ENCODE results near the gene CADM1.

Gene CADM1

DNA sequence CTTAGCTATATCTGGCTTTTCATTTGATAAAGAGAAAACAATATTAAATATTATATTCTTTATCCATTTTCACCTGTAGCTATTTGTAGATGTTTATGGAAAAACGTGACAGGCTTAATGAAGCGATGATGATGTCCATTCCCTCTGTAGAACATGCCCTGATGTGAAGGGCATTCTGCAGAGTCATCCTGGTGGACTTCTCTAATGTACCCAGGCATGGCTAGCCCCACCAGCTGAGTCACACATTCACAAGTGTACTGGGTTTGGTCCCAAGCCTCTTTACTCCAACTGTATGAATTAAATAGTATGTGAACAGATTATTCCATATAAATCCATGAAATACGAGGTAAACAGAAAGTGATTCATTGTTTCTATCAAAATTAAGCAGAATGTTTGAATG lies 139.3 kb downstream of the CADM1 start:
- Histone ChIP-seq H2AFZ (ENCODE audit: low read depth, low read length) (no peak overlapping the region), H3K4me3 (ENCODE audit: low read length) (no peak overlapping the region), H4K20me1 (ENCODE audit: insufficient read depth, low read length) (no peaks in the 10 kb centered on the region), H3K27me3 (ENCODE audit: low read depth, low read length) (no peaks in the 10 kb centered on the region), H3K27ac (ENCODE audit: low read length) (no peak overlapping the region), H3K79me2 (ENCODE audit: low read length) (no peaks in the 10 kb centered on the region), H3K4me2 (ENCODE audit: low read length) (no peak overlapping the region), H3K9me3 (ENCODE audit: insufficient read depth, low read length) (no peaks in the 10 kb centered on the region), H3K9ac (ENCODE audit: low read length) (no peak overlapping the region), H3K36me3 (replicated peaks; ENCODE audit: low read depth, low read length) (no peaks in the 10 kb centered on the region), H3K4me1 (ENCODE audit: low read length) (no peaks in the 10 kb centered on the region)
- TF ChIP-seq EZH2phosphoT487 (IDR thresholded peaks at IDR 0.05; ENCODE audit: low read depth), result no peak
- TF ChIP-seq, protein P1, sequence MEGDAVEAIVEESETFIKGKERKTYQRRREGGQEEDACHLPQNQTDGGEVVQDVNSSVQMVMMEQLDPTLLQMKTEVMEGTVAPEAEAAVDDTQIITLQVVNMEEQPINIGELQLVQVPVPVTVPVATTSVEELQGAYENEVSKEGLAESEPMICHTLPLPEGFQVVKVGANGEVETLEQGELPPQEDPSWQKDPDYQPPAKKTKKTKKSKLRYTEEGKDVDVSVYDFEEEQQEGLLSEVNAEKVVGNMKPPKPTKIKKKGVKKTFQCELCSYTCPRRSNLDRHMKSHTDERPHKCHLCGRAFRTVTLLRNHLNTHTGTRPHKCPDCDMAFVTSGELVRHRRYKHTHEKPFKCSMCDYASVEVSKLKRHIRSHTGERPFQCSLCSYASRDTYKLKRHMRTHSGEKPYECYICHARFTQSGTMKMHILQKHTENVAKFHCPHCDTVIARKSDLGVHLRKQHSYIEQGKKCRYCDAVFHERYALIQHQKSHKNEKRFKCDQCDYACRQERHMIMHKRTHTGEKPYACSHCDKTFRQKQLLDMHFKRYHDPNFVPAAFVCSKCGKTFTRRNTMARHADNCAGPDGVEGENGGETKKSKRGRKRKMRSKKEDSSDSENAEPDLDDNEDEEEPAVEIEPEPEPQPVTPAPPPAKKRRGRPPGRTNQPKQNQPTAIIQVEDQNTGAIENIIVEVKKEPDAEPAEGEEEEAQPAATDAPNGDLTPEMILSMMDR (IDR thresholded peaks at IDR 0.05; ENCODE audit: low read depth, low read length), result no peak

DNA sequence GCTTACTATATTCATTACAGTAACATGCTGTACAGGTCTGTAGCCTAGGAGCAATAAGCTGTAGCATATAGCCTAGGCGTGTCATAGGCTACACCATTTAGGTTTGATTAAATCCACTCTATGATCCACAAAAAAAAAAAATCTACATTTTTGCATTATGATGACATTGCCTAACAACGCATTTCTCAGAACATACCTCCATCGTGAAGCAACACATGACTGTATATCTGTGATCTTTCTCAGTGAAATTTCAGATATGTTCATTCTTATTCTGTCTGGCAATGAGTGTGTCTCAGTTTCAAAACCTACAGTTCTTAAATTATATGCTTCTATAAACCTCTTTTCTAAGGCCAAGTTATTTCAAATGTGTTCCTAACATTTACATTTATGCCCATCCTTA lies 140.3 kb downstream of the CADM1 start:
- no peaks in the 10 kb centered on the region for H3K27me3 ChIP-seq (ENCODE audit: low read depth, low read length)
- no peaks in the 10 kb centered on the region for H3K79me2 ChIP-seq (ENCODE audit: low read length)
- H3K9ac ChIP-seq (ENCODE audit: low read length), result no peak overlapping the region
- no peaks in the 10 kb centered on the region for H3K4me1 ChIP-seq (ENCODE audit: low read length)
- no peaks in the 10 kb centered on the region for H3K9me3 ChIP-seq (ENCODE audit: insufficient read depth, low read length)
- H3K4me3 ChIP-seq (ENCODE audit: low read length), result no peak overlapping the region
- no peaks in the 10 kb centered on the region for H4K20me1 ChIP-seq (ENCODE audit: insufficient read depth, low read length)
- H3K27ac ChIP-seq (ENCODE audit: low read length), result no peak overlapping the region
- TF ChIP-seq, protein P1 (IDR thresholded peaks at IDR 0.05; ENCODE audit: low read depth, low read length), result no peak
- TF ChIP-seq EZH2phosphoT487 (IDR thresholded peaks at IDR 0.05; ENCODE audit: low read depth), result no peak
- no peak overlapping the region for H2AFZ ChIP-seq (ENCODE audit: low read depth, low read length)
- no peaks in the 10 kb centered on the region for H3K36me3 ChIP-seq (replicated peaks; ENCODE audit: low read depth, low read length)
- no peak overlapping the region for H3K4me2 ChIP-seq (ENCODE audit: low read length)

DNA sequence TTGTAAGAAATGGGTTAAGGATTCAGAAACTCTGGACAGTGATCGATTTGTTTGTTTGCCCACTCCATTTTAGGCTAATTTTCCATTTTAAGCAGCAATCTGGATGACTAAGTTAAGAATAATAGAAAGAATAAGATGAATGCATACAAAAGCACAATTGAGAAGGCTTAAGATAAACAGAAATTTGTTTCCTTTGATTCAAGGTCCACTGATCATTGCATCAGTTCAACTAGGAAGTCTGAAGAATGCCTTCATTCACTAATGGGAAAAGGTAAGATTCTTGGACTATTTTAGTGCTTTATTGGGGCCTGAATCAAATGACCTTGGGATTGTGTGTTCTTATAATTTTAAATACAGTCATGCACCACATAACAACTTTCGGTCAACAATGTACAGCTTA lies 140.8 kb downstream of the CADM1 start:
- no peaks in the 10 kb centered on the region for H3K9me3 ChIP-seq (ENCODE audit: insufficient read depth, low read length)
- H3K36me3 ChIP-seq (replicated peaks; ENCODE audit: low read depth, low read length), result no peaks in the 10 kb centered on the region
- H3K27ac ChIP-seq (ENCODE audit: low read length), result no peak overlapping the region
- H3K27me3 ChIP-seq (ENCODE audit: low read depth, low read length), result no peaks in the 10 kb centered on the region
- TF ChIP-seq EZH2phosphoT487 (IDR thresholded peaks at IDR 0.05; ENCODE audit: low read depth), result no peak
- TF ChIP-seq, protein P1 (IDR thresholded peaks at IDR 0.05; ENCODE audit: low read depth, low read length), result no peak
- no peaks in the 10 kb centered on the region for H4K20me1 ChIP-seq (ENCODE audit: insufficient read depth, low read length)
- no peak overlapping the region for H3K4me2 ChIP-seq (ENCODE audit: low read length)
- H3K9ac ChIP-seq (ENCODE audit: low read length), result no peak overlapping the region
- no peaks in the 10 kb centered on the region for H3K4me1 ChIP-seq (ENCODE audit: low read length)
- no peaks in the 10 kb centered on the region for H3K79me2 ChIP-seq (ENCODE audit: low read length)
- no peak overlapping the region for H3K4me3 ChIP-seq (ENCODE audit: low read length)
- no peak overlapping the region for H2AFZ ChIP-seq (ENCODE audit: low read depth, low read length)

GRCh38 chr11:115362997-115363396 lies 141.2 kb downstream of the CADM1 start:
- Histone ChIP-seq H4K20me1 (ENCODE audit: insufficient read depth, low read length) (no peaks in the 10 kb centered on the region), H3K9ac (ENCODE audit: low read length) (no peak overlapping the region), H3K79me2 (ENCODE audit: low read length) (no peaks in the 10 kb centered on the region), H3K9me3 (ENCODE audit: insufficient read depth, low read length) (no peaks in the 10 kb centered on the region), H2AFZ (ENCODE audit: low read depth, low read length) (no peak overlapping the region), H3K4me2 (ENCODE audit: low read length) (no peak overlapping the region), H3K4me1 (ENCODE audit: low read length) (no peaks in the 10 kb centered on the region), H3K27me3 (ENCODE audit: low read depth, low read length) (no peaks in the 10 kb centered on the region), H3K36me3 (replicated peaks; ENCODE audit: low read depth, low read length) (no peaks in the 10 kb centered on the region), H3K4me3 (ENCODE audit: low read length) (no peak overlapping the region), H3K27ac (ENCODE audit: low read length) (no peak overlapping the region)
- TF ChIP-seq EZH2phosphoT487 (IDR thresholded peaks at IDR 0.05; ENCODE audit: low read depth), result no peak
- TF ChIP-seq, protein P1 (IDR thresholded peaks at IDR 0.05; ENCODE audit: low read depth, low read length), result no peak

Measured in OCI-LY3 (cell line).